GM23338 (cell line): Measurements from ENCODE around the gene ZBTB45. TPM values are rescaled to one million over a fixed set of nuclear protein-coding genes. Genes with fewer than 3 reads are reported as not detected.
A peak's percentile ranks its signal among the peaks of the same experiment; 100 is the strongest.

Source experiments
- ATAC-seq: fragments of 200-7000 bp; cut with Tn5 transposase; 3 replicates; pipeline ENCODE4 v1.9.1; 2020
- DNase-seq: peaks from one replicate; pipeline ENCODE4 v3.0.0-alpha.2; 2015; ENCODE audit warnings: low spot score
- H2AFZ ChIP-seq: fragments of 200-600 bp; sonication (generic); 2 replicates; pipeline ENCODE4 v1.8.0; 2016; ENCODE audit warnings: antibody characterized with exemption, mild to moderate bottlenecking, moderate library complexity
- H3F3A ChIP-seq: fragments of 200-600 bp; sonication (generic); replicated peaks from 2 replicates; pipeline ENCODE4 v1.8.0; 2017; ENCODE audit warnings: antibody characterized with exemption, mixed run types, low read depth
- H3K27ac ChIP-seq: fragments of 200-600 bp; sonication (generic); 2 replicates; pipeline ENCODE4 v1.6.1; 2016; ENCODE audit warnings: low read depth
- H3K27me3 ChIP-seq: fragments of 200-600 bp; sonication (generic); 2 replicates; pipeline ENCODE4 v1.8.0; 2016; ENCODE audit warnings: mild to moderate bottlenecking, mixed run types, moderate library complexity; ENCODE audit not compliant: insufficient read depth
- H3K36me3 ChIP-seq: fragments of 200-600 bp; sonication (generic); 2 replicates; pipeline ENCODE4 v1.8.0; 2016; ENCODE audit warnings: mild to moderate bottlenecking; ENCODE audit not compliant: insufficient read depth
- H3K4me1 ChIP-seq: fragments of 200-600 bp; sonication (generic); 2 replicates; pipeline ENCODE4 v1.8.0; 2016; ENCODE audit warnings: mild to moderate bottlenecking, moderate library complexity; ENCODE audit not compliant: insufficient read depth
- H3K4me2 ChIP-seq: fragments of 200-600 bp; sonication (generic); 2 replicates; pipeline ENCODE4 v1.7.1; 2017; ENCODE audit warnings: mixed run types
- H3K4me3 ChIP-seq: fragments of 200-600 bp; sonication (generic); 2 replicates; pipeline ENCODE4 v1.6.1; 2016; ENCODE audit warnings: mixed run types
- H3K79me2 ChIP-seq: fragments of 200-600 bp; sonication (generic); replicated peaks from 2 replicates; pipeline ENCODE4 v1.8.0; 2017; ENCODE audit warnings: mild to moderate bottlenecking; ENCODE audit not compliant: insufficient read depth
- H3K9me2 ChIP-seq: fragments of 200-600 bp; sonication (generic); 2 replicates; pipeline ENCODE4 v1.8.0; 2017; ENCODE audit not compliant: insufficient read depth
- H4K20me1 ChIP-seq: fragments of 200-600 bp; sonication (generic); replicated peaks from 2 replicates; pipeline ENCODE4 v1.8.0; 2017; ENCODE audit warnings: mild to moderate bottlenecking; ENCODE audit not compliant: insufficient read depth
- H3K27ac Mint-ChIP-seq: 2 replicates; pipeline ENCODE4 v1.8.0; 2020; ENCODE audit warnings: inconsistent platforms, mild to moderate bottlenecking, moderate library complexity, mixed read lengths
- H3K27me3 Mint-ChIP-seq: 3 replicates; pipeline ENCODE4 v1.8.0; 2022; ENCODE audit warnings: low read depth, mild to moderate bottlenecking, moderate library complexity, mixed read lengths, inconsistent platforms; ENCODE audit not compliant: insufficient read depth, poor library complexity
- H3K36me3 Mint-ChIP-seq: 3 replicates; pipeline ENCODE4 v1.8.0; 2021; ENCODE audit warnings: low read depth, mild to moderate bottlenecking, inconsistent platforms, moderate library complexity, mixed read lengths
- H3K4me1 Mint-ChIP-seq: 3 replicates; pipeline ENCODE4 v1.8.0; 2020; ENCODE audit warnings: mild to moderate bottlenecking, inconsistent platforms, mixed read lengths
- H3K4me3 Mint-ChIP-seq: 3 replicates; pipeline ENCODE4 v1.8.0; 2021; ENCODE audit warnings: moderate library complexity, mild to moderate bottlenecking, inconsistent platforms, mixed read lengths
- H3K9me3 Mint-ChIP-seq: 3 replicates; pipeline ENCODE4 v1.8.0; 2020; ENCODE audit warnings: moderate library complexity, mild to moderate bottlenecking, inconsistent platforms, mixed read lengths
- CREB1 ChIP-seq: fragments of 250-450 bp; sonication (Bioruptor Pico); IDR thresholded peaks from 2 replicates; pipeline ENCODE4 v1.5.0; 2020; ENCODE audit warnings: low read depth, mild to moderate bottlenecking, moderate library complexity
- CTCF ChIP-seq, 2 experiments: fragments of 200-600 bp in 1 of 2; sonication (generic) in 1 of 2; conservative IDR thresholded peaks; 2 replicates each; pipeline versions ENCODE4 v1.5.1 to v1.6.1; 2016 to 2017; ENCODE audit warnings: antibody characterized with exemption in 2 of 2, low read depth in 2 of 2, mild to moderate bottlenecking in 2 of 2, moderate library complexity in 1 of 2
- ETS1 ChIP-seq: IDR thresholded peaks from 2 replicates; pipeline ENCODE4 v1.6.1; 2016; ENCODE audit warnings: antibody characterized with exemption
- EZH2 ChIP-seq: fragments of 200-600 bp; sonication (generic); IDR thresholded peaks from one replicate; pipeline ENCODE4 v1.8.0; 2017; ENCODE audit warnings: antibody characterized with exemption, mild to moderate bottlenecking, low read depth; ENCODE audit not compliant: unreplicated experiment
- EZH2phosphoT487 ChIP-seq: fragments of 200-600 bp; sonication (generic); IDR thresholded peaks from one replicate; pipeline ENCODE4 v1.8.1; 2018; ENCODE audit warnings: antibody characterized with exemption; ENCODE audit not compliant: unreplicated experiment
- JUNB ChIP-seq: IDR thresholded peaks from one replicate; pipeline ENCODE4 v1.6.1; 2016; ENCODE audit warnings: antibody characterized with exemption; ENCODE audit not compliant: unreplicated experiment
- NANOG ChIP-seq: IDR thresholded peaks from 2 replicates; pipeline ENCODE4 v1.6.1; 2016; ENCODE audit warnings: antibody characterized with exemption, borderline replicate concordance
- POLR2AphosphoS5 ChIP-seq: IDR thresholded peaks from 2 replicates; pipeline ENCODE4 v1.6.1; 2016; ENCODE audit warnings: antibody characterized with exemption, low read depth
- REST ChIP-seq: IDR thresholded peaks from one replicate; pipeline ENCODE4 v1.6.1; 2018; ENCODE audit warnings: antibody characterized with exemption; ENCODE audit not compliant: unreplicated experiment
- STAT1 ChIP-seq: IDR thresholded peaks from one replicate; pipeline ENCODE4 v1.6.1; 2016; ENCODE audit warnings: antibody characterized with exemption; ENCODE audit not compliant: unreplicated experiment
- ZNF114 ChIP-seq: fragments of 250-450 bp; sonication (Bioruptor Pico); IDR thresholded peaks from 2 replicates; pipeline ENCODE4 v1.5.0; 2020; ENCODE audit warnings: mild to moderate bottlenecking, moderate library complexity
- ZNF331 ChIP-seq: fragments of 250-450 bp; sonication (Bioruptor Pico); IDR thresholded peaks from 2 replicates; pipeline ENCODE4 v1.5.0; 2020; ENCODE audit warnings: low read depth, mild to moderate bottlenecking, moderate library complexity
- polyA plus RNA-seq: library from polyadenylated mRNA; unstranded; fragments of >200 nt; fragmentation: Nextera tagmentation; extraction: Ambion mirVana; gene quantifications from 2 replicates; pipeline ENCODE4 v1.2.1, GENCODE V29; 2016
- total RNA-seq: library from RNA; depleted of rRNA; stranded (reverse); fragments of >200 nt; shearing (Covaris generic); gene quantifications from 2 replicates; pipeline ENCODE4 v1.2.3, GENCODE V29; 2014

Gene ZBTB45
- total and polyA plus RNA-seq, 2 experiments from 2014 or later: 9.5 to 10.4 TPM

- Mint-ChIP-seq H3K9me3 (peaks cover 5% of the 10 kb centered on the region; the same call in 2 of the 3 replicates), H3K27ac (peak overlapping the region; percentile 96), H3K4me3 (peak overlapping the region; percentile 99), H3K27me3 (peaks cover 38% of the 10 kb centered on the region), H3K36me3 (peaks cover 59% of the 10 kb centered on the region), H3K4me1 (peaks cover 22% of the 10 kb centered on the region)
- Histone ChIP-seq H3F3A (peaks cover 57% of the 10 kb centered on the region), H3K36me3 (peaks cover 37% of the 10 kb centered on the region), H3K9me2 (no peaks in the 10 kb centered on the region), H3K27me3 (peaks cover 15% of the 10 kb centered on the region; the same call in 1 of the 2 replicates), H4K20me1 (peaks cover 45% of the 10 kb centered on the region), H3K4me2 (peak overlapping the region; percentile 98), H3K79me2 (peaks cover 37% of the 10 kb centered on the region), H3K4me3 (peak overlapping the region; percentile 99), H3K4me1 (peaks cover 8% of the 10 kb centered on the region; the same call in 1 of the 2 replicates), H3K27ac (peak overlapping the region; percentile 59; the same call in 1 of the 2 replicates), H2AFZ (no peak overlapping the region)
- TF ChIP-seq POLR2AphosphoS5: no peak
- no peak for TF ChIP-seq EZH2phosphoT487
- no peak for TF ChIP-seq ETS1
- TF ChIP-seq JUNB: no peak
- TF ChIP-seq EZH2: no peak
- no peak for TF ChIP-seq ZNF331 (CRISPR knock-in tag)
- no peak; the same call in 2 of the 3 replicates for ATAC-seq
- DNase-seq: no peak
Measured at GRCh38 chr19:58545286-58546018, 25.8 kb upstream of the ZBTB45 start.

GRCh38 chr19:58544591-58545285 is 25.1 kb upstream of the ZBTB45 start:
- Mint-ChIP-seq H3K9me3 (peaks cover 5% of the 10 kb centered on the region; the same call in 2 of the 3 replicates), H3K4me1 (peaks cover 22% of the 10 kb centered on the region), H3K27ac (peak overlapping the region; percentile 100), H3K4me3 (peak overlapping the region; percentile 99), H3K27me3 (peaks cover 39% of the 10 kb centered on the region), H3K36me3 (peaks cover 51% of the 10 kb centered on the region)
- Histone ChIP-seq H3K4me3 (peak overlapping the region; percentile 99), H2AFZ (no peak overlapping the region), H3K27ac (peak overlapping the region; percentile 32; the same call in 1 of the 2 replicates), H3K4me2 (peak overlapping the region; percentile 98), H3K36me3 (peaks cover 31% of the 10 kb centered on the region), H3K9me2 (no peaks in the 10 kb centered on the region), H3K79me2 (peaks cover 37% of the 10 kb centered on the region), H3K4me1 (peaks cover 8% of the 10 kb centered on the region; the same call in 1 of the 2 replicates), H3K27me3 (peaks cover 15% of the 10 kb centered on the region; the same call in 1 of the 2 replicates), H4K20me1 (peaks cover 44% of the 10 kb centered on the region), H3F3A (peaks cover 51% of the 10 kb centered on the region)
- DNase-seq (peak; percentile 49), ATAC-seq (peak; percentile 3; the same call in 2 of the 3 replicates)
- TF ChIP-seq STAT1: no peak
- no peak for TF ChIP-seq CREB1
- no peak for TF ChIP-seq CTCF (conservative IDR thresholded peaks at IDR 0.05; ENCODE audit: low read depth in 2 of 2)
- no peak for TF ChIP-seq EZH2phosphoT487
- TF ChIP-seq POLR2AphosphoS5: no peak; the same call in 1 of the 2 replicates
- TF ChIP-seq ZNF114 (CRISPR knock-in tag): no peak
- no peak for TF ChIP-seq ETS1
- TF ChIP-seq REST: no peak
- no peak for TF ChIP-seq NANOG
